Stomach (tissue), 4 donors: ENCODE data around the gene MAGEB4.

Source experiments
- EP300 ChIP-seq: sonication (generic); formaldehyde crosslinking; IDR thresholded peaks from one replicate; pipeline ENCODE4 v1.6.1; 2017; ENCODE audit warnings: antibody characterized with exemption
- POLR2A ChIP-seq, 4 donors: fragments of 450-650 bp; IDR thresholded peaks; one replicate each; pipeline ENCODE4 v1.6.1; 2016; ENCODE audit warnings: antibody characterized with exemption in 4 of 4, control low read depth in 2 of 4, mild to moderate bottlenecking in 1 of 4, moderate library complexity in 1 of 4
- POLR2AphosphoS5 ChIP-seq, 3 donors: sonication (generic); formaldehyde crosslinking; IDR thresholded peaks; one replicate each; pipeline ENCODE4 v1.6.1; 2016; ENCODE audit warnings: antibody characterized with exemption in 3 of 3
- TF ChIP-seq, protein P1 (sequence below), 7 experiments: fragments of 450-650 bp in 4 of 7; fragments of 200-600 bp in 3 of 7; sonication (generic) in 3 of 7; IDR thresholded peaks; one replicate each; pipeline ENCODE4 v1.5.1; 2016 to 2019; ENCODE audit warnings: antibody characterized with exemption in 7 of 7, control low read depth in 2 of 7, mild to moderate bottlenecking in 1 of 7

DNA sequence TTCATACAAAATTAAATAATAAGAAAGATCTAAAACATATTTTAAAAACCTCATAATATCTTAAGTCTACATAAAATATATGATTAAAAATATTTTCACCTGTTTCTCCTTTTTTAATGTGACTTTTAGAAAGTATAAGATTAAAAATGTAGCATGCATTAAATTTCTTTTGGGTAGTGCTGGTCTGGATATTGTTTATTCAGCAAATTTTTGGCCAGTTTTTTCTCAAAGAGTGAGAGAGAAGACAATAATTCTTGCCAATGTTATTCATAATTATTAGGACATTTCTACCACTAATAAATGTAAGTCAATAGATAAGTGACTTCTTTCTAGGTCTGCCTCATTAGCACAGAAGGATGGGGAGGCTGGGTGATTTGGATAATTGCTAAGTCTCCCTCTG lies 19.2 kb downstream of the MAGEB4 start:
- TF ChIP-seq POLR2A (IDR thresholded peaks at IDR 0.05) (no peak), POLR2AphosphoS5 (IDR thresholded peaks at IDR 0.05) (no peak), EP300 (no peak)
- TF ChIP-seq, protein P1, sequence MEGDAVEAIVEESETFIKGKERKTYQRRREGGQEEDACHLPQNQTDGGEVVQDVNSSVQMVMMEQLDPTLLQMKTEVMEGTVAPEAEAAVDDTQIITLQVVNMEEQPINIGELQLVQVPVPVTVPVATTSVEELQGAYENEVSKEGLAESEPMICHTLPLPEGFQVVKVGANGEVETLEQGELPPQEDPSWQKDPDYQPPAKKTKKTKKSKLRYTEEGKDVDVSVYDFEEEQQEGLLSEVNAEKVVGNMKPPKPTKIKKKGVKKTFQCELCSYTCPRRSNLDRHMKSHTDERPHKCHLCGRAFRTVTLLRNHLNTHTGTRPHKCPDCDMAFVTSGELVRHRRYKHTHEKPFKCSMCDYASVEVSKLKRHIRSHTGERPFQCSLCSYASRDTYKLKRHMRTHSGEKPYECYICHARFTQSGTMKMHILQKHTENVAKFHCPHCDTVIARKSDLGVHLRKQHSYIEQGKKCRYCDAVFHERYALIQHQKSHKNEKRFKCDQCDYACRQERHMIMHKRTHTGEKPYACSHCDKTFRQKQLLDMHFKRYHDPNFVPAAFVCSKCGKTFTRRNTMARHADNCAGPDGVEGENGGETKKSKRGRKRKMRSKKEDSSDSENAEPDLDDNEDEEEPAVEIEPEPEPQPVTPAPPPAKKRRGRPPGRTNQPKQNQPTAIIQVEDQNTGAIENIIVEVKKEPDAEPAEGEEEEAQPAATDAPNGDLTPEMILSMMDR (IDR thresholded peaks at IDR 0.05) = no peak
